ENCODE data around the gene TCFL5.

The TCFL5 gene

DNA sequence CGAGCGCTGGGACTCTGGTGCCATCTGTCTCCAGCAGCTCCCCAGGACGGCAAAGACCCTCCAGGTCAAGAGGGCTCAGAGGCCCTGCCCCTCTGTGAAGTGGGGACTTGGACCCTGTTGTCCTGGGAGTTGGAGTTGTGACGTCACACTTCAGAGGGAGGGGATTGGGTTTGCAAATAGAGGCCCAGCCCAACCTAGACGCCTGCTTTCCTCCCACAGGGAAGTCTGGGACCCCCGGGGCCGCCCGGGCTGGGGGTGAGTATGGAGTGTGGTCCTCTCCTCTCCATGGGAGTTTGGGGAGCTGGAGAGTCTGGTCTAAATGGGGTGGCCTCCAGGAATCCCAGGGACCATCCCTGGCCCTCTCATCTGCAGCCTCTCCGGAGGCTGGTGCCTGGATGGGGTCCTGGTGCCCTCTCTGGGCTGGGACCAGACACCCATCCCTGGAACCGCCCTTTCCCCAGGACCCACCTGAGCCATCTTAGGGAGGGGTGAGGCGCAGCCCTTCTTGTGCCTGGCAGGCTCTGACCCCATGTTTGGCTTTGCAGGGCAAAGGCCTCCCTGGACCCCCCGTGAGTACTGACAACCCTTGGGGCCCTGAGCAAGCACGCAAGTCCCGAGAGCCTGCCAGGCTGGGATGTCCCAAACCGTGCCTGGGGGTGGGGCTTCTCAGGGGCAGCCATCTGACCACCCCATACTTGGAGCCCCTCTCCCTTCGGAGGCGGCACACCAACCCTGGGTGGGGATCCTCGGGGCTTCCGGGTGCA, 40.5 kb downstream of the TCFL5 start:
- DNase-seq, result no peak

DNA sequence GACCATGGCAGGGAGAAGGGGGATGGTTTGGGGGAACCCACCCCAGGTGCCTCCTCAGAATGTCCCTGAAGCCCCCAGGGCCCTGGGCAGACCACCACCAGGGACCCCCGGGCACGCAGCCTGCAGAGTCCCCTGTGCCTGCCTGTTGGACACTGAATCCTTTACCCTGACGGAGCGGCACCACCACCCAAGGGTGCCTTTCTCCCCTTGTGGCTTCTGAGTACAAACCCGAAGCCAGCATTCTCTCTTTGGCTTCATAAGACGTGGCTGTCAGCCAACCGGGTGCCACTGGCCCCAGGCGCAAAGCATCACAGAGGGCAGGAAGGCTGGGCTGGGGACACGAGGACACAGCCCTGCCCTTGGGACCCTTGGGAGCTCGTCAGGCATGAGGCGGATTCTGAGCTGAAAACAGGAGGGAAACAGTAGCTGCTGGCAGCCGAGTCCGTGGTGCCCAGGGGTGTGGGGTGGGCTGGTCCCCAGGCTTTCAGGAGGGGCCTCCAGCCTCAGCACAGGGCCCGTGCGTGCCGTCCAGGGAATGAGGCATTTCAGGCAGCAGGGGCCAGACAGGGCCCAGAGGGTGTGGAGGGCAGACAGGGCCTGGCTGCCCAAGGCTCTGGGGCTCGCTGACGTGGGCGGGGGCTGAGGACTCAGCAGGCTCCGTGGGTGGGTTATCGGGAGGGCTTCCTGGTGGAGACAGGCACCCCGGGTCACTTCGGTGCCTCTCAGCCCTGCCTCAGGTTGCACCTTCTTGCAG, 41.2 kb downstream of the TCFL5 start:
- DNase-seq, result no peak

DNA sequence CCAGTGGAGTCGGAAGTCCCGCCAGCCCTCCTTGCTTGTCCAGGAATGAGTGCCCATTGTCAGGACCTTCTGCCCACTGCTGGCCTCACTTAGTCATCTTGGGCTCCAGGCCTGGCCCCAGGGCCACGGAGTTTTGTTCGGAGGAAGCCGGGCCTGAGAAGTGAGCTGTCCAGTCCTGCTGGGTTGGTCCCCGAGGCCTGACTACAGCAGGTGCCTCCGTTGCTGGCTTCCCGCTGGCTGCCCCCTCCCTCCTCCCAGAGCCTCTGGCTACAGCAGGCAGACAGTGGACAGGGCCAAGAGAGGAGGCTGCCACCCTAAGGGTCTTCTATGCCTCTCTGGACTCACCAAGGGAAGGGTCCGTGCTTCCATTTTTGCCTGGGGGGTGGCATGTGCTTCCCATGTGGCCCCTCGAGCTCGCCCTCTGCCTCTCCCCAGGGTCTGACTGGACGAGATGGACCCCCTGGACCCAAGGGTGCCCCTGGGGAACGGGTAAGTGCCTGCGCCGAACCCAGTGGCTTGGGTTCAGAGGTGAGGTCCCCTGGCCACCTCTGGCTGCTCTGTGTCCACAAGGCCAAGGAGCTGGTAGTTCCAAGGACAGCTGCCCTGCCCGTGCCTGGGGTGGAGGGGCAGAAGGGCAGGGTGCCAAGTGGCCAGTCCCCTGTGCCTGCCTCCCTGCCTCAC, 42.0 kb downstream of the TCFL5 start:
- no peak for DNase-seq

DNA sequence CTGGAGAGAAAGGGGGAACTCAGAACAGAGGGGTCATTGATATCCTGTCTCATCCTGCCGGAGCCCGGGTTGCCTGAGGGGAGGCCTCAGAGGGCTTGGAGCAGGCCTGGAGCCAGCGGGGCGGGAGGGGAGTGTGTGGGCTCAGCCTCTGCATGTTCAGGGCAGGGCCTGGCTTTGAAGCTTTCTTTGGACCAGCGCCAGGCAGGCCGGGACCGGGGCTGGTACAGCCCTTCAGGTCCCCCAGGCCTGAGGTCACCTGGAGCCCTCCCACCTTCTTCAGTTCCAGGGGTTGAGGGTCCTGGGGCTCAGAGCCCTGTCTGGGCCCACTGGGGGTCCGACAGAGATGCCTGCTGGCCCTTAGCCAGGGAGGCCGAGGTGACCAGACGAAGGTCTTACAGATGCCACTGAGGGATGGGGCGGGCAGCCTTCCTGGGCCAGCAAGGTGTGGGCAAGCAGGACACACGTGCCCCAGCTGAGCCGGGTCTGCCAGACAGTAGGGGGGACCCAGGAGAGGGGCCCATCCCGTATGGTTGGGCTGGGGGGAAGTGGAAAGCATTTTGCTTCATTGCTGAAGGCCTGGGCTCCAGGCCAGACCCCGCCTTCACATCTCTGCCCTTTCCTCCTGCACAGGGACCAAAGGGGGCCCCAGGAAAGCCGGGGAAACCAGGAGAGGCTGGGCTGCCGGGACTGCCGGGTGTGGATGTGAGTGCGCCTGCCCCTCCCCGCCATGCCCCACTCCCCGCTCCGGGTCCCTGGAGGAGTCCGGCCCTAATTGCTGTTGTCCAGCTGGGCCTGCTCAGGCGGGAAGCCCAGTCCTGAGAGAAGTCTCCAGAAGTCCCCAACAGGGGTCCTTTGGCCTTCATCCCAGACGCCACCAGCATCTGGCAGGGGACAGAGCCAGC, 42.8 kb downstream of the TCFL5 start:
- DNase-seq, result no peak

DNA sequence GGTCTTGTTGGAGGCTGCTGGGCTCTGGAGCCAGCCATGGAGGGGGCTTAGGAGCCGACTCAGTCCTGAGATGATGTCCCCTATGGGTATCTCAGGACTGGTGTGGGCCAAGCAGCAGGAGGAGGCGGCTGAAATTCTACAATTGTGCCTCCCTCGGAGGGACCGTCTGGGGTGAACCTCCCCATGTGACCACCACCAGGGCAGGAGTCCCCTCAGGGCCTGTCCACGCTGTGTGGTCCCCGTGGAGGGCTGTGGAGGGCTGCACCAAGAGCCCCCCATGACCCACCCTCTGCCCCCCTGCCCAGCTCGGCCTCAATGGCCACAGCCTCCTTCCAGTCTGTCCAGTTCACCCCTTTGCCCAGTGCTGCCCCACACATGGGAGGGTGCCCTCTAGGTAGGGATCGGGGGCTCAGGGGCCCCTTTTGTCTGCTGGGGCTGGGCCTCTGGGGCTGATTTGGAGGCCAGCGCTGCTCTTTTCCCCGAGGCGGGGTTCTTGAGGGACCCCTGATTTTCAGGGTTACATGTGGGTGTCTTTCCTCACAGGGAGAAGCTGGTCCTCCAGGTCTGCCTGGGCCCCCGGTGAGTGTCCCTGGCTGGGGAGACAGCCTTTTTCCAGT, 43.5 kb downstream of the TCFL5 start:
- DNase-seq, result no peak

DNA sequence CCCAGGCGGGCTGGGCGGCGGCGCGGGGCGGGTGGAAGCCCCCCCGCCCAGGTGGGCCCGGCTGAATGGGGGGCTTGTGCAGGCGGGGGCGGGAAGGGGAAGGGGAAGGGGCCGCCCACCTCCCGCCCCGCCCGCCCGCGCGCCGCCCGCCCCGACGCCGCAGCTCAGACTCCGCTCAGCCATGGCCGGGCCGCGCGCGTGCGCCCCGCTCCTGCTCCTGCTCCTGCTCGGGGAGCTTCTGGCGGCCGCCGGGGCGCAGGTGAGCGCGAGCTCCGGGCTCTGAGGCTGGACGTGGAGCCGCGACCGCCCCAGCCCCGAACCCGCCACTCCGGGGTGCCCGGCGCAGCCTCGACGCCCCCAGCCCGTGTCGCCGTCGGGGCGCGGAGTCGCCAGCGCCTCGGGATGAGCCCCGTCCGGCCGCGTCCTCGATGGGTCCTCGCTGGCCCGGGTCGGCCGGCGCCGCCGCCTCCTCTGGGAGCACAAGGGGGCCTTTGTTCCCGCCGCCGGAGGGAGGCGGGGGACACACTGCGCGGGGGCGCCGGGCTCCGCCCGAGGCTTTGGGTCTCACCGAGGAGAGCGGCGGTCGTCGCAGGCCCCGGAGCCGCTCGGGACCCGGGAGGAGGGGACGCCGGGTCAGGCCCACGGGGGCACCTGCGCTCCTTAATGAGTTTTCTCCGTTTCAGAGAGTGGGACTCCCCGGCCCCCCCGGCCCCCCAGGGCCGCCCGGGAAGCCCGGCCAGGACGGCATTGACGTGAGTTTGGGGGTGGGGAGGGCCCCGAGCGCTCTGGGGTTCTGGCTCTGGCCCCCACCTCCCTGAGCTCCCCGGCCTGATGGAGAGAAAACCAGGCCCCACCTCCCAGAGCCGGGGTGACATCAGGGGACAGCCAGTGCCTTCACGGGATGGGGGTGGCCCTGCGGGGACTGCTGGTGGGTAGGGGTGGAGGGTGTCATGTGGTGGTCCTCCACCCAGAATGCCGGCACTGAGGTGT, 44.4 kb downstream of the TCFL5 start, which contains the start of gene COL9A3:
Gene COL9A3, plus strand, starts transcription at position 167 of the 990 bp plus-strand sequence. Its CDS starts 15 bp downstream, at position 182.
- DNase-seq, result peak; percentile 37

DNA sequence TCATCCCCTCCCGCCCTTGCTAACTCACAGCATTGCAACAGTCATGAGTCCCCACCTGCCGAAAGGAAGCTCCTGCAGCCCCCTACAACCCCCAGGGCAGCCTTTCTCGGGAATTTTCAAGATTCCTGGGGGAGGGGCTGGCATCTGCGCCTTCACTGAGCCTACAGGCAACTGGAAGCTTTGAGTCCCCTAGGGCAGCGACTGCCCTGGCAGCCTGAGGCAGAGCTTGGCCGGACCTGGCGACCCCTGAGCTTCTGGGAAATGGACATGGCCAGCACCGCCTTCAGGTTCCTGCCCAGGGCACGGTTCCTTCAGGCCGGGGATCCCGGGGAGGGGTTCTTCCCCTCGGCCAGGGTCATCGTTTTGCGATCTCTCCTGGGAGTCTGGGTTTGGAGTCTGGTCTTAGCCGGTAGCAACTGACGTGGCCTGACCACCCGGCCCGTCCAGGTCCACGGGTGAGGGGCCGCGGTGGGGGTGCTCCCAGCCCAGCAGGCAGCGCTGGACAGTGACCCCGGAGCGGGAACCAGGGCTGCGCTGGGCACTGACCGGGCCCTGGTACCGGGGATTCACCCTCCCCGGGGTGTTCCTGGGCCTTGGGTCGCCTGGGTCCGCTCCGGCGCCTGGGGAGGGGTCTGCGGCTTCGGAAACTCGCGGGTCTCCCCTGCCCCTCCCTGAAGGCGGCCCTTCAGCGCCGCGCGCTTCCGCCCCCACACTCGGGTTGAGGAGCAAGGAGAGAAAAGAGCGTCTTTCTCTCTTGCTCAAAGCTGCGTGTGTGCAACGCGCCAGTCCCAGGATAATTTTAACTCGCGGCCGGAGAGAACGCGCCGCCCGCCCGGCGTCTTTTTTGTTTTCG, 45.4 kb downstream of the TCFL5 start:
- DNase-seq, result no peak

DNA sequence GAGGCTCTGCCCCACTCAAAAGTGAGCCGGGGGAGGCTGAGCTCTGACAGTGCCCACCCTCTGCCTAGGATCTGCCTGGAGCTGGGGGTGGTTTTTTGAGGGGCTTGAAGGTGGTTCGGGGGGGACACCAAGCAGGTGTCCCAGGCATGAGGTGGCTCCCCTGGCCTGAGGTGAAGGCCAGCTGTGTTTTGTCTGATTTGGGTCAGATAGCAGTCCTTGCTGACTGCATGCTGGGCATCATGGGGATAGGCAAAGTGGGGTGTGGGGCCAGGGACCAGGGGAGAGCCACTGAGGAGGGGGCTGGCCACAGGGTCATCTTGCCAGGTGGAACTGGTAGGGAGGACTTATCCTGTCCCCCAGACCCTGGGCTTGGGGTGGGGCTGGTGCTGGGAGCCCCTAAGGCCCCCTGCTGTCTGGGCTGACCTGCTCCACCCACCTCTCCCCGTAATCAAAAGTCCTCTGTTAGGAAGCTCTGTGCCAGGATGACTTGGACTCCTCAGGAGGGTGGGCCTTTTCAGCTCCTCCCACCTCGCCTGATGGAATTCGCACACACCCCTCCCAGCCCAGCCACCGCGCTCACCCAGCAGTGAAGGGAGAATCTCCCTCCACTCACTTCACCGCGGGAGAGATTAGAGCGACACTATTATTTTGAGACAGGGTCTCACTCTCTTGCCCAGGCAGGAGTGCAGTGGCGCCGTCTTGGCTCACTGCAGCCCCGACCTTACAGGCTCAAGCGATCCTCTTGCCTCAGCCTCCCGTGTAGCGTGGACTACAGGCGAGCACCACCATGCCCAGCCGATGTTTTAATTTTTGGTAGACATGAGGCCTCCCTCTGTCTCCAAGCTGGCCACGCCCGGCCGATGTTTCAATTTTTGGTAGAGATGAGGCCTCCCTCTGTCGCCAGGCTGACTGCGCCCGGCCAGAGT, 46.3 kb downstream of the TCFL5 start:
- no peak for DNase-seq

DNA sequence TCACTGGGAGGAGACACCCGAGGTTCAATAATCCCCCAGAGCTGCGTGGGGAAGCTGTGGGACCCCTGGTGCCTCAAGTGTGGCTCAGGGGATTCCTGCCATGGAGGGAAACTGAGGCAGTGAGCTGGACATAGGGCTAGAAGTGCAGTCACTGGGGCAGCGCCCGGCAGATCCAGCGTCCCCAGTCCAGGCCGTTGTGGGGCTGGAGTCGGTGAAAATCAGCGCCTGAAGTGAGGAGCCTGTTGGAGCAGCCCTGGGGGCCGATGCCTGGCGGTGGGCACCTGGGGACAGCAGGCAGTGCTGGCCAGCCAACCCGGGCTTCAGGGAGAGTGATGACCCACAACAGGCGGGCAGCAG, 46.9 kb downstream of the TCFL5 start:
- DNase-seq, result no peak

DNA sequence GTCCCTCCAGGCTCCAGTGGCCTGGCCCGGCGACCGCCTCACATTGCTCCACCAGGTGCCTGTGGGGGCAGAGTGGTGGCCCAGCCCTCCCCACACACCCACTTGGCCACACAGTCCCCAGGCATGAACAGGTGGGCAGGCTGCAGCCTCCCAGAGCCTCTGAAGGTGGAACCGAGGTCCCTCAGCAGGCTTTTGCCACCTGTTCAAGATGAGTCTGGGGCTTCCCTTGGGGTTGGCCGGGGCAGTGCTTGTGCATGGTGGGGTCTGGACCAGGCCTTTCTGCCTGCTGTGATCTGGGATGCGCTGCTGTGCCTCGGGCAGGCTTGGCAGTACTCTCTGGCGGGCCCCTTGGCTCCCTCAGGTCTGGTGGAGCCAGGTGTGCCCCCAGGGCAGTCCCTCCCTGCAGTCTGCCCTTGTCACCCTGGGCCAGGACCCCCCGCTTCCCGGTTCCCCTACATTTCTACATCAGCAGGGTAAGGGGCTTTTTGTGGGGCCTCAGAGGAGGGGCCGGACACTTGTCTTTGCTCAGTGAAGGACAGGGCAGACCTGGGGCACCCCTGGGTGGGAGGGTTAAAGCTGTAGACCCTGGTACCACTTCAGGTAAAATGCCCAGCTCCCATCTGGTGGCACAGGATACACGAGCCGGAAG, 47.4 kb downstream of the TCFL5 start:
- DNase-seq, result no peak

DNA sequence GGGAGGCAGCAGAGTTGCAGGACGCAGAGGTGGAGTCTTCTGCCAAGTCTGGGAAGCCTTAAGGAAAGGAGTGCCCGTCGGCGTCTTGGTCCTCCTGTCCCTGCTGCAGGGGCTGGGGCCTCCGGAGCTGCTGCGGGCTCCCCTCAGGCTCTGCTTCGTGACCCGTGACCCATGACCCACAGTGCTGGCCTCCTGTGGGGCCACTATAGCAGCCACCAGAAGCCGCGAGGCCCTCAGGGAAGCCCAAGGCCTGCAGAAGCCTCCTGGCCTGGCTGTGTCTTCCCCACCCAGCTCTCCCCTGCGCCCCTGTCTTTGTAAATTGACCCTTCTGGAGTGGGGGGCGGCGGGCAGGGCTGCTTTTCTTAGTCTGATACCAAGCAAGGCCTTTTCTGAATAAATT, 48.0 kb downstream of the TCFL5 start:
- no peak for DNase-seq

DNA sequence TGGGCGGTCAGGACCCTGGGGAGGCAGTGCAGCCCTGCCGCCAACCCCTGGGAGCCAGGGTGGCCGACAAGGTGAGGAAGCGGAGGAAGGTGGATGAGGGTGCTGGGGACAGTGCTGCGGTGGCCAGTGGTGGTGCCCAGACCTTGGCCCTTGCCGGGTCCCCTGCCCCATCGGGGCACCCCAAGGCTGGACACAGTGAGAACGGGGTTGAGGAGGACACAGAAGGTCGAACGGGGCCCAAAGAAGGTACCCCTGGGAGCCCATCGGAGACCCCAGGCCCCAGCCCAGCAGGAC, 48.8 kb downstream of the TCFL5 start:
- DNase-seq, result no peak

DNA sequence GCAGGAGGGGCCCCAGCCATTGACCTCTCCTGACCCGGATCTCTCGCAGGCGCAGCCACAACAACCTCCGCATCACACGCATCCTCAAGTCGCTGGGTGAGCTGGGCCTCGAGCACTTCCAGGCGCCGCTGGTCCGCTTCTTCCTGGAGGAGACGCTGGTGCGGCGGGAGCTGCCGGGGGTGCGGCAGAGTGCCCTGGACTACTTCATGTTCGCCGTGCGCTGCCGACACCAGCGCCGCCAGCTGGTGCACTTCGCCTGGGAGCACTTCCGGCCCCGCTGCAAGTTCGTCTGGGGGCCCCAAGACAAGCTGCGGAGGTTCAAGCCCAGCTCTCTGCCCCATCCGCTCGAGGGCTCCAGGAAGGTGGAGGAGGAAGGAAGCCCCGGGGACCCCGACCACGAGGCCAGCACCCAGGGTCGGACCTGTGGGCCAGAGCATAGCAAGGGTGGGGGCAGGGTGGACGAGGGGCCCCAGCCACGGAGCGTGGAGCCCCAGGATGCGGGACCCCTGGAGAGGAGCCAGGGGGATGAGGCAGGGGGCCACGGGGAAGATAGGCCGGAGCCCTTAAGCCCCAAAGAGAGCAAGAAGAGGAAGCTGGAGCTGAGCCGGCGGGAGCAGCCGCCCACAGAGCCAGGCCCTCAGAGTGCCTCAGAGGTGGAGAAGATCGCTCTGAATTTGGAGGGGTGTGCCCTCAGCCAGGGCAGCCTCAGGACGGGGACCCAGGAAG, 49.3 kb downstream of the TCFL5 start:
- DNase-seq, result no peak

DNA sequence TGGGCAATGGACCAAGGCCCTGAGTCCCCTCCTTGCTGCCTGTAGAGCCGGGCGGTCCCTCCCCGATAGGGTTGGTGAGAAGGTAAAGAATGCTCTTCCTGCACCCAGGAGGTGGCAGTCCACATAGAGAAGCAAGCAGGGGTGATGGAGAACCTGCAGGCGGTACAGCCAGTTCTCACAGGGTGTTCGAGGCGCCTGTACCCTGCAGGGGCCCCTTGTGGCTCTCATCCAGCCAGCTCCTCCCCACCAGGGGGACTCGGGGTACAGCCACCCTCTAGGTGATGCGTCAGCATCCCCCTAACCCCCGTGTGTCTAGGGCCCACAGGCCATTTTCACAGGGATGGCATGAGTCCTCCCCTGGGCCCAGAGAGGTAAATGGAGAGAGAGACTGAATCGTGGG, 49.9 kb downstream of the TCFL5 start:
- DNase-seq, result no peak

DNA sequence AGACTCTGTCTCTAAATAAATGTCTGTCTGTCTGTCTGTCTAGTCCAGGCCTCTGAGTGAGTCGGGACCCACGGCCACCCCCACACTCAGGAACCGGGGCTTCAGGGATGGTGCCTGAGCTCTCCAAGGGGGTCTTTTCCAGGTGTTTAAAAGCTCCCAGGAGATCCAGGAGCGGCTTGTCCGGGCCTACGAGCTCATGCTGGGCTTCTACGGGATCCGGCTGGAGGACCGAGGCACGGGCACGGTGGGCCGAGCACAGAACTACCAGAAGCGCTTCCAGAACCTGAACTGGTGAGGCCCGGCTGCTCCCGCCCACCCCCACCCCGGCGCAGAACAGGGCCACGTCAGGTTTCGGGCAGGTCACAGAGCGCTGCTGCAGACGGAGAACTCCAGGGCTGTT, 50.3 kb downstream of the TCFL5 start:
- DNase-seq, result no peak

DNA sequence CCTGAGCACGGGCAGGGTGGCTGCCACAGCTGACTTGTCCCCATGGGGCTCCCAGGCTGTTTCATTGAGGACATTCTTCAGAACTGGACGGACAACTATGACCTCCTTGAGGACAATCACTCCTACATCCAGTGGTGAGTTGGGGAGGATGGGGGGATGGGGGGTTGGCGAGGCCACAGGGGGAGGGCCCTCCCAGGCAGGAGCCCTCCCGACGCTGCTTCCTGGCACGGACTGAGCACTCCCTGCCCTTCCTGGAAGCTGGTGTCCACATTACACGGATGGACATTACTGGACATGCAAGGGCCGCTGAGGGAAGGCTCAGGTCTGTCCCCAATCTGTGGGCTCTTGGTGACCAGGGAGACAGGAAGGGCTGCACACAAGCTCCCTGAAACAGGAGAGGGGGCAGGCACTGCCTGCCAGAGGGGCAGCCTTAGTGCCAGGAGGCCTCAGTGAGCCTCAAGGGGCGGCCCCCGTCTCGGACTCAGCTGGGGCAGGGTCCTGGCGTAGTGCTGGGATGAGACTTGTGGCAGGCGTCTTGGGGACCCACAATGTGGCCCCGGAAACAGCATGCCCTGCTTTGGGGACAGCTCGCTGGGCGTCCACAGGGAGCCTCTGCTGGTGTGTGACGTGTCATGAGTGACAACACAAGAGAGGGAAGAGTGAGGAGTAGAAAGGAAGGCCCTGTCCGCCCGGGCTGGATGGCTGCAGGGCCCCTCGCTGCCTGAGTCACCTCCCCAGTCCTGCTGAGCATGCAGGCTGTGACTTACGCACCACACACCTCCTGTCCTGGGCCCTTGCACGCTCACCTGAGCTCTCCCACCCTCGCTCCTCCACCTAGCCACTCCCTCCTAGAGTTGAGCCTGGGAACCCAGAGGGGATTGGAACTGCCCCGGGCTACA, 51.8 kb downstream of the TCFL5 start:
- DNase-seq, result no peak
